ENCODE results near the gene TUBA3C. TPM values are rescaled to one million over a fixed set of nuclear protein-coding genes. Genes with fewer than 3 reads are reported as not detected.

The TUBA3C gene
- total and polyA plus RNA-seq, 12 donors, result not detected

DNA sequence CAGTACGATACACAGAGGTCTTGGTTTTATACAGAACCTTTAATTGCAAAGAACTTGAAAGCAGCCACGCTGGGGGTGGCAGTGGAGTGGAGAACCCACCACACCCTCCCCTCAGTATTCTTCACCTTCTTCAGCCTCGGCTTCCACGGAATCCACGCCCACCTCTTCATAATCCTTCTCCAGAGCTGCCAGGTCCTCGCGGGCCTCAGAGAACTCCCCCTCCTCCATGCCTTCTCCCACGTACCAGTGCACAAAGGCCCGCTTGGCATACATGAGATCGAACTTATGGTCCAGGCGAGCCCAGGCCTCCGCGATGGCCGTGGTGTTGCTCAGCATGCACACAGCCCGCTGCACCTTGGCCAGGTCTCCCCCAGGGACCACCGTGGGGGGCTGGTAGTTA is 7.9 kb downstream of the TUBA3C start:
- intact Hi-C loops (cut with DNase I), result no loop called here
- DNase-seq, result no peak
- TF ChIP-seq POLR2A (IDR thresholded peaks at IDR 0.05), result no peak
- TF ChIP-seq, protein P1, sequence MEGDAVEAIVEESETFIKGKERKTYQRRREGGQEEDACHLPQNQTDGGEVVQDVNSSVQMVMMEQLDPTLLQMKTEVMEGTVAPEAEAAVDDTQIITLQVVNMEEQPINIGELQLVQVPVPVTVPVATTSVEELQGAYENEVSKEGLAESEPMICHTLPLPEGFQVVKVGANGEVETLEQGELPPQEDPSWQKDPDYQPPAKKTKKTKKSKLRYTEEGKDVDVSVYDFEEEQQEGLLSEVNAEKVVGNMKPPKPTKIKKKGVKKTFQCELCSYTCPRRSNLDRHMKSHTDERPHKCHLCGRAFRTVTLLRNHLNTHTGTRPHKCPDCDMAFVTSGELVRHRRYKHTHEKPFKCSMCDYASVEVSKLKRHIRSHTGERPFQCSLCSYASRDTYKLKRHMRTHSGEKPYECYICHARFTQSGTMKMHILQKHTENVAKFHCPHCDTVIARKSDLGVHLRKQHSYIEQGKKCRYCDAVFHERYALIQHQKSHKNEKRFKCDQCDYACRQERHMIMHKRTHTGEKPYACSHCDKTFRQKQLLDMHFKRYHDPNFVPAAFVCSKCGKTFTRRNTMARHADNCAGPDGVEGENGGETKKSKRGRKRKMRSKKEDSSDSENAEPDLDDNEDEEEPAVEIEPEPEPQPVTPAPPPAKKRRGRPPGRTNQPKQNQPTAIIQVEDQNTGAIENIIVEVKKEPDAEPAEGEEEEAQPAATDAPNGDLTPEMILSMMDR (IDR thresholded peaks at IDR 0.05), result no peak
- H3K4me3 ChIP-seq, result no peak overlapping the region
- no peaks in the 10 kb centered on the region for H3K27me3 ChIP-seq
- WGBS, 4 donors, result 72 to 82% (median 76%) methylated on average over 16 of the region's 16 CpGs
- H3K9me3 ChIP-seq (replicated peaks in 1 of 3), result no peaks in the 10 kb centered on the region
- H3K27ac ChIP-seq, result no peak overlapping the region
- H3K36me3 ChIP-seq (replicated peaks in 1 of 2), result no peaks in the 10 kb centered on the region
- no peaks in the 10 kb centered on the region for H3K4me1 ChIP-seq (replicated peaks in 1 of 2)

DNA sequence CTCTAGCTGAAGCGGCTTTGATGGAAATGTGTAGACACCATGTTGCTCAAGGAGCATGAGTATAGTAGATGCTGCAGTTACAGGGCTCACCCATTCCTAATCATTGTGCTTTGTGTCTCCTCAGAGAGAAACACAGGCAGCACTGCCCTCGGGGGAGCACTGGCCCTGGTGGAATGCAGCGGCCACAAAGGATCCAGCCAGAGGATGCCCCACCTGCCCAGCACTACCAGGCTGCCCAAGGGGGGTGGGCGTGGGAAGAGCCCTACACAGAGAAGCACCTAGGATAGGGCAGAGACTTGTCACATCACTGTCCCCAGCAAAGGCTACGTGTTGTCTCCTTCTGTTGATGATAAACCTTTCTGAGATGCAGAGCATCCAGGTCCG is 9.0 kb downstream of the TUBA3C start:
- no peak overlapping the region for H3K4me3 ChIP-seq
- 50 to 61% (median 58%) methylated on average over 3 to 6 of the region's 6 CpGs for WGBS, 4 donors
- H3K27ac ChIP-seq, result no peak overlapping the region
- no peak for TF ChIP-seq POLR2A (IDR thresholded peaks at IDR 0.05)
- TF ChIP-seq, protein P1 (IDR thresholded peaks at IDR 0.05), result no peak
- no peaks in the 10 kb centered on the region for H3K27me3 ChIP-seq
- no peaks in the 10 kb centered on the region for H3K4me1 ChIP-seq (replicated peaks in 1 of 2)
- DNase-seq, result no peak
- H3K36me3 ChIP-seq (replicated peaks in 1 of 2), result no peaks in the 10 kb centered on the region
- intact Hi-C loops (cut with DNase I), result no loop called here
- no peaks in the 10 kb centered on the region for H3K9me3 ChIP-seq (replicated peaks in 1 of 3)

DNA sequence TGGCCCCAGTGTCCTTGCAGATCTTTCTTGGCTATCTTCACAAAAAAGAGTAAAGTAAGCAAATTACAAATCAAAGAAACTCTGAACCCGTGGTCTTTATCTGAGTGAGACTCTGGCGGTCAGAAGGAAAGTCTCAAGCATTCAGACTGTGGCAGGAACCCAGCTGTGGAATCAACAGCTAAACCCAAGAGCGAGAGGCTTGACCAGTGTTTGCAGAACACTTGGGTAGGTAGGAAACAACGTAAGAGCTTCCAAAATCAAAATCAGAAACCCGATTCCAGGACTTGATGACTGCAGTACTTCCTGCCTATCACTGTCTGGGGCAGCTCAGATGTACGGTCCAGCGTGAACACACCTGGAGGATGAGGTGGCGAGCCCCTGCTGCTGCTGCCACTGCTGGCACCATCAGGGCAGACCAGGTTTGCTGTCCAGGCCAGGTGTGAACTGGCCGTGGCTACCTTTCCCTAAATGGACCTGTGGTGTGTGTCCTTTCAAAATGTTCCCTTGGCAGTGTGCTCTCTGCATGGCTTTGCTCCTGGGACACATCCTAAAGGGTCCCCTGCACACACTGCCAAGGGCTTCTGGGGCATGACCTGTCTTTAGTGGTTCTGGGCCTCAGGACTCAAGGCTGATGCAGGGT is 9.5 kb downstream of the TUBA3C start:
- Histone ChIP-seq H3K36me3 (replicated peaks in 1 of 2) (no peaks in the 10 kb centered on the region), H3K4me3 (no peak overlapping the region), H3K4me1 (replicated peaks in 1 of 2) (no peaks in the 10 kb centered on the region), H3K27me3 (no peaks in the 10 kb centered on the region), H3K27ac (no peak overlapping the region), H3K9me3 (replicated peaks in 1 of 3) (no peaks in the 10 kb centered on the region)
- WGBS, 4 donors, result 63 to 66% (median 64%) methylated on average over 8 to 9 of the region's 9 CpGs
- DNase-seq, result no peak
- no peak for TF ChIP-seq POLR2A (IDR thresholded peaks at IDR 0.05)
- TF ChIP-seq, protein P1 (IDR thresholded peaks at IDR 0.05), result no peak
- intact Hi-C loops (cut with DNase I), result no loop called here

DNA sequence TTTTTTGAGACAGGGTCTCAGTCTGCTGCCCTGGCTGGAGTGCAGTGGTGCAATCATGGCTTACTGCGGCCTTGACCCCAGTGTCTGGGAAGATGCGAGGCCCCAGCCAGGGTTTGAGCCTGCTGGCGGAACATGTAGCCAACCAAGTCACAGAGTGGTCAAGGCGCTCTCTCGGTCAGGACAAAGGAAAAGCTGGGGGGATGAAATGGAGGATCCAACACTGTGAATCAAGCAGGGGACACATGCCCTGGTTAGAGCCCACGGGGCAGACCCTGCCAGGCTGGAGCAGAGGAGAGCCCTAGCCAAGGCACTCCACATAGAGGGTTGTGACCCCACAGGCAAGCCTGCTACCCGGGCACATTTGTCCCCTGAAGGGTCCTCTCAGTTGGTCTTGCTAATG is 10.1 kb downstream of the TUBA3C start:
- Histone ChIP-seq H3K27ac (no peak overlapping the region), H3K27me3 (no peaks in the 10 kb centered on the region), H3K36me3 (replicated peaks in 1 of 2) (no peaks in the 10 kb centered on the region), H3K4me3 (no peak overlapping the region), H3K9me3 (replicated peaks in 1 of 3) (no peaks in the 10 kb centered on the region), H3K4me1 (replicated peaks in 1 of 2) (no peaks in the 10 kb centered on the region)
- intact Hi-C loops (cut with DNase I), result no loop called here
- WGBS, 4 donors, result 79 to 89% (median 83%) methylated on average over 7 of the region's 7 CpGs
- TF ChIP-seq, protein P1 (IDR thresholded peaks at IDR 0.05), result no peak
- TF ChIP-seq POLR2A (IDR thresholded peaks at IDR 0.05), result no peak
- DNase-seq, result no peak
